HG02763 (cell line): ENCODE results near the gene RHBDL1.
A peak's percentile ranks its signal among the peaks of the same experiment; 100 is the strongest.

ENCODE experiments used
- ATAC-seq: cut with Tn5 transposase; IDR thresholded peaks from one replicate; pipeline ENCODE4 v1.9.1; 2021; ENCODE audit warnings: mild to moderate bottlenecking, moderate library complexity; ENCODE audit not compliant: unreplicated experiment

Gene RHBDL1

DNA sequence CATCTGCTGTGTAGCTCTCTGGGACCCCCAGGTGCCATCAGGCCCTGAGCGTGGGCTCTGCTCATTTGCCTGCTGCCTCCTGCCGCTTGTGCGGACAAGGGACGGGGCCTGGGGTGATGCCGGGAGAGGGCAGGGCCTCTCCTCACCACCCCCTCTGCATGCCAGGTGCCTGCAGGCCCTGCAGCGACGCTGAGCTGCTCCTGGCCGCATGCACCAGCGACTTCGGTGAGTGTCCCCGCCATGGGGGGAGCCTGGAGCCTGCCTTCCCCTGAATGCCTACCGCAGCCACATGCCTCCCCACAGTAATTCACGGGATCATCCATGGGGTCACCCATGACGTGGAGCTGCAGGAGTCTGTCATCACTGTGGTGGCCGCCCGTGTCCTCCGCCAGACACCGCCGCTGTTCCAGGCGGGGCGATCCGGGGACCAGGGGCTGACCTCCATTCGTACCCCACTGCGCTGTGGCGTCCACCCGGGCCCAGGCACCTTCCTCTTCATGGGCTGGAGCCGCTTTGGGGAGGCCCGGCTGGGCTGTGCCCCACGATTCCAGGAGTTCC is 41.4 kb downstream of the RHBDL1 start:
- ATAC-seq = no peak

DNA sequence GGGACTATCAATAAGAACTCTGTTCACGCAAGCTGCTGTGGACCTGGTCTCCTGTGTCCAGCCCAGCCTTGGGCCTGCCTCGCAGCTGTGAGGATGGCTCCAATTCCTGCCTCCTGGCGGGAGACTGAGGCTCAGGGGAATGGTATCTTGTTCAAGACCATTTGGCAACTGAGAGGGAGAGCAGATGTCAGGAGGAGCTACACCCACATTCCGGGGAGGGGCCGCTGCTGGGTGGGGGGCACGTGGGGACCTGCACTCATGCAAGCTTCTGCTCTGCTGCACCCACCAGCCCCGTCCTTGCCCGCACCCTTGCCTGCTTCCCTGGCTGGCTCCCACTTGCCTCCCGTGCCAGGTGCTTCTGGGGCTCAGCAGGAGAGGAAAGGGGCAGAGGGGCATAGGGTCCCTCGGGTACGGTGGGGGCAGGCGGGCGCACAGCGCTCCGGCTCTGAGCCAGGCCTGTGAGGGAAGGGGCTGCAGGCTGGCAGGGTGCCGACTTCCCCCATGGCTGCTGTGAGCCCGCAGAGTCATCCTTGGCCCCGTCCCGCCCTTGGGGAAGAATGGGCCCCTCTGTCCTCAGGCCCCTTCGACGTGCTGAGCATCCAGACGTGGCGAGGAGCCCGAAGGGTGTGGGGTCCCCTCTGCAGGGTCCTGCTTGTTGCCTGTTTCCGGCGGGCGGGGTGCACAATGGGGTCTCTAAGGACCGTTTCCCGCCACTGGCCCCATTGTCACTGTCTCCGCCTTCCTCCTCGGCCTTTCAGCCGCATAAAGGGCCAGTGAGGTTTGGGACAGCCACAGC is 42.2 kb downstream of the RHBDL1 start:
- ATAC-seq = no peak

DNA sequence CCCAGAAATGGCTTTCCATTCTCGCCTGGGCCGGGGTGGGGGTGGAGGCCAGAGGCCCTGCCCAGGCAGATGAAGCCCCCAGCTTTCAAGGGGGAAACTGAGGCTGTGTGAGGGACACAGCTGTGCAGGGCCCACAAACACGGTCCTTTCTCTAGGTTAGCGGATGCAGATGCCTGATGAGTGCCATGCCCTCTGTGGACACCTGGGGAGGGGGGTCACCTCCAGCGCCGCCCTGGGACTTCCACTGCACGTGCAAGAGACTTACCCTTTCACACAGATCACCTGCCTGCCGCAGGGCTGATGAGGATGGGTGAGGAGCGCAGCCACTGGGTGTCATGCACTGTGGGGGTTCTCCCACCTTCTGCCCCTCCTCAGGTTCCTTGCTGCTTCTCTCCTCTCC is 42.9 kb downstream of the RHBDL1 start:
- ATAC-seq = no peak

DNA sequence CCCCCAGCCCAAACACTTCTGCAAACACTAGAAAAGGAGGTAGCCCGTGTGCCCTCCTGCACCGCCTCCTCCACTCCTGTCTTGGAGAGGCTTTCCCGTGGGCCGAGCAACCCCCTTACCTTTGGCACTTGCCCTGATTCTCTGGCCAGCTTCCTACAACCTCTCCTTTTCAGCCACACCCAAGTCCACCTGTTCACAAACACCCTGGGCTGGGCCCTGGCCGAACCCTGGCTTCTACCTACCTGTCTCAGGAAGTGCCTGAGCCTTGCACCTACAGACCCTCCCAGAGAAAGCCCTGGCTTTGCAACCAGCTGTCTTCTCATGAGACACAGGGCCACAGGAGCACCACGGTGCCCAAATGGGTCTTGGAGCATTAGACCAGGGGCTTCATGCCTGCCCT is 43.5 kb downstream of the RHBDL1 start:
- no peak for ATAC-seq

DNA sequence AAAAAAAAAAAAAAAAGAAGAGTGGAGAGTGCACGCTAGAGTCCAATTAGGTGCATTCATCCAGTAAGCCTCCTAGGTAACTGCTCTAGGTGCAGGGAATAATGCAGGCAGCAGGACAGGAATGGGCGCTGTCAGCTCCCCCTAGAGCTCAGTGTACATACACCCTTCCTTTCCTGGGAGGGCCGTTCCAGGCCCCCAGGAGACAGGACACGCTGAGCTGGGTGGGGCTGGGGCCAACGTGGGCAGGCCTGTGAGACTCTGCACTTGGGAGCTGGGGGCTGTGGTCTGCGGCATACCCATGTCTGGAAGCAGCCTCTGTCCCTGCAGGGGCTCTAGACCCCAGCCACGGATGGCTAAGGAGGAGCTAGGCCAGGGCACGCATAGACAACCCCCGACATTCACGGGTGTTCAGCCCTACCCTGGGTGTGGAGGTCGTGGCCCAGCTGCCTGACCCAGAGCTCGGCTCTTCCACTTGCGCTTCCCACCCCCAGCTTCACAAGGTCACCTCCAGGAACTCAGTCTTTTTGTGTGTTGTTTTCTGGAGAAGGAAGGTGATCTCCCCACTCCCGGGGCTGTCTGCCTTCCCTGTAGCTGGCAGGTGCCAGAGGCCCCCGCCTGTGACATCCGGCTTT is 44.5 kb downstream of the RHBDL1 start:
- no peak for ATAC-seq

DNA sequence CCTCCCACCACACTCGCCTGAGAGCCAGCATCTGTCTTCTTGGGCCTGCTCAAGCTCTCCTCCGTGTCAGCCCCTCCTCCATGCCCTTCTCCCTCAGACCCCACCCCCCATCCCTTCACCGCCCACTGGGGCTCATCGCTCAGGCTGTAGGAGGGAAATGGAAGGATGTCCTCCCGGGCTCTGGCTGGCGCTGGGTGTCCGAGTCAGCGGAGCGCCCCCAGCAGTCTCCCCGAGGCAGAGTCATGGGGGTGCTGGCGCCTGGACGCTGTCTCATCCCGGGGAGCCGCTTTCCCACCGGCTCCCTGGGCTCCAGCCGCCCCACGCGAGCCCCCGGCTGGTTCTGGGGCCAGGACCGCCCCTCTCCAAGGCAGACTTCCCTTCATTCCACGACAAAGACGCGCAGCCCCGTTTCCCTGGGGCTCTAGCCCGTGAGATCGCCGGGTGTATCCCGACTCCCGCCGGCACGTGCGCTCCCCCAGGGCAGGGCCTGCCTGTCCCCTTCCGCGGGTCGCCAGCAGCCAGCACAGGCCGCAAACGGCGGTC is 45.0 kb downstream of the RHBDL1 start:
- ATAC-seq = peak; percentile 17

DNA sequence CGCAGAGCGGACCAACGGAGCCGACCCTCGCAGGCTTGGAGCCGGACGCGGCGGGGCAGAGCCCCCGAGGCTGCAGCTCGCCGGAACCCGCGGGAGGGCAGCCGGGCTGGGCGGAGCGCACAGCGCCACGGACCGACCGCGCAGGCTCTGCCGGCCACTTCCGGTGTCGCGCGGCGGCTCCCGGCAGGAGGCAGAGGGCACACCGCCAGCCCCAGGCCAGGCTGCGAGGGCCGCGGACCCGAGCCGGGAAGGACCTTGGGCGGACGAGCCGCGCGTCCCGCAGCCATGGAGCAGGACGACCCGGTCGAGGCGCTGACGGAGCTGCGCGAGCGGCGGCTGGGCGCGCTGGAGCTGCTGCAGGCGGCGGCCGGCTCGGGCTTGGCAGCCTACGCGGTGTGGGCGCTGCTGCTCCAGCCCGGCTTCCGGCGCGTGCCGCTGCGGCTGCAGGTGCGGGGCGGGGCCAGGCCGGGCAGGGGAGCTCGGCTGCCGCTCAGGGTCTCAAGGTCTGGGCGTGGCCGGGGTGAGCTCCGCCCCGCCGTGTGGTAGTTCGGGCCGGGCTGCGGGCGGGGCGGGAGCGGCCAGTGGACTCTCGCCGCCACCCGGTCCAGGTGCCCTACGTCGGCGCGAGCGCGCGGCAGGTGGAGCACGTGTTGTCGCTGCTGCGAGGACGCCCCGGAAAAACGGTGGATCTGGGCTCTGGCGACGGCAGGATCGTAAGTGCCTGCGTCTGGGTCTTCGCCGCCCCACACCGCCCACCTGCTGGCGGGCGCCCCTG is 45.7 kb downstream of the RHBDL1 start, which contains the start of gene ANTKMT:
Gene ANTKMT, plus strand, starts transcription at position 157 of the 775 bp plus-strand sequence. Its CDS starts 129 bp downstream, at position 286.
- peak; percentile 63 for ATAC-seq

DNA sequence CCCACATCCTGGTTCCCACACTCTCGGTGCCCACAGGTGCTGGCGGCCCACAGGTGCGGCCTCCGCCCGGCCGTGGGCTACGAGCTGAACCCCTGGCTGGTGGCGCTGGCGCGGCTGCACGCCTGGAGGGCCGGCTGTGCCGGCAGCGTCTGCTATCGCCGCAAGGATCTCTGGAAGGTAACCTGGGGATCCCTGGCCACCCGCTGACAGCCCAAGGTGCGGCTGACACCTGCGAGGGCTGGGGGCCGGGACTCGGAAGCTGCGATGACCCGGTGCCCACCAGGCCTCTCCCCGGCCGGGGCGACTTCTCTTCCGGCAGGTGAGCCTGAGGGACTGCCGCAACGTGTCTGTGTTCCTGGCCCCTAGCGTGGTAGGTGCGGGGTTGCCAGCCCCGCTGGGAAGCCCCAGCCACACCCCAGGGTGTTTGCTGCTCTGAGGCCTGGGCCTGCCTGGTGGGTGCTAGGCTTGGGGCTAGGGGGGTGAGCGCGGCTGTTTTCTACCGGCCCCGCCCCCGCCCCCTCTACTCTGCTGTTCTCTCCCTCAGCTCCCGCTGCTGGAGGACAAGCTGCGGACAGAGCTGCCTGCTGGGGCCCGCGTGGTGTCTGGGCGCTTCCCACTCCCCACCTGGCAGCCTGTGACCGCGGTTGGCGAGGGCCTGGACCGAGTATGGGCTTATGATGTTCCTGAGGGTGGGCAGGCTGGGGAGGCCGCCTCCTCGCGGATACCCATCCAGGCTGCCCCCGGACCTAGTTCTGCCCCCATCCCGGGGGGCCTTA is 46.5 kb downstream of the RHBDL1 start:
- no peak for ATAC-seq

DNA sequence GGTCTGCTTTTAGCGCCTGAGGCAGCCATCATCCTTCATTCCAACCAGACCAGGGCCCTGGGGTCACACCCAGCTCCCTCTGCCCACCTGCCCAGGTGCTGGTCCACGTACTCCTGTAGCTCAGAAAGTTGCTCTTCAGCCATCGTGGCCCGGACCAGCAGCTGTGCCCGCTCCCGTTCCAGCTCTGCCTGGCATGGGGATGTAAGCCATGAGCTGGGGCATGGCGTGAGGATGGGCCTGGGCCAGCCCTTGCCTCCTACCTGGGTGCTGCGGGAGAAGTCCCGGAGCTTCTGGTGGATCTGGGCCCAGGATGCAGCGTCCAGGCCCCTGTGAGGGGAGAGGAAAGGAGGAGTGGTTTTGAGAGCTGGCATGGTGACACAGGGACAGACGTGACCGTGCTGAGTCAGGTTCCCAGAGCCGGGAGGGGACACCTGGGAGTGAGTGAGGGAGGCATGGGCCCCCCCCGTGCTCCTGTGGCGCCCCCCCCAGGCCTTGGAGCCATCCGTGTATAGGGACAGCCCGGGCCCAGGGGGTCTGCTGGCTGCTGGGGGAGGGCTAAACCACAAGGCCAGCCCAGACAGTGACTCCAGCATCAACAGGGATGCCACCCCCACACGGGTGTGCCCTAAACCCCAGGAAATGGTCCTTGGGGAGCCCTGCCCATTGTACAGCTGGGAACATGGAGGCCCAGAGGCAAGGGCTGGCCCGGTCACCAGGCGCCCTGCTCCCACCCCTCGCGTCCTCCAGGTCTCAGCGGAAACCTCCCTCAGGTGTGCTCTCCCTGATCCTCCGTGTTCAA is 47.6 kb downstream of the RHBDL1 start:
- no peak for ATAC-seq

DNA sequence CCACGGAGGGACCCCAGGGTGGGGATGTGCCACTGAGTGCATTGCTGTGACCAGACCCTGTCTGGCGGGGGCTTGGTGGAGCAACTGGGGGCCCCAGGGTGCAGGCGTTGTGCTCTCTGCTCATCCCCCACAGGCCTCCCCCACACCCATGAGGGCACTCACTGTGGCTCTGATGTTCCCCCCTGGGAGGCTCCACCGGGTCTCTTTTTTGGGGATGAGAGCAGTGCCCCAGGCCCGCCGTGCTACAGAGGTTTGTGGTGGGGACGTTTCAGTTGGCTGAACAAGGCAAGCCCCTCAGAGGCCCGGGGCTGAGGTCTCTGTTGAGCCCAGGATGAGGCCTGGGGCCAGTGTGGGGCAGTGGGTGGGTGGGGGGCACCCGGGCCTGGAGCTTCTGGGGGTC is 48.2 kb downstream of the RHBDL1 start:
- ATAC-seq = no peak

DNA sequence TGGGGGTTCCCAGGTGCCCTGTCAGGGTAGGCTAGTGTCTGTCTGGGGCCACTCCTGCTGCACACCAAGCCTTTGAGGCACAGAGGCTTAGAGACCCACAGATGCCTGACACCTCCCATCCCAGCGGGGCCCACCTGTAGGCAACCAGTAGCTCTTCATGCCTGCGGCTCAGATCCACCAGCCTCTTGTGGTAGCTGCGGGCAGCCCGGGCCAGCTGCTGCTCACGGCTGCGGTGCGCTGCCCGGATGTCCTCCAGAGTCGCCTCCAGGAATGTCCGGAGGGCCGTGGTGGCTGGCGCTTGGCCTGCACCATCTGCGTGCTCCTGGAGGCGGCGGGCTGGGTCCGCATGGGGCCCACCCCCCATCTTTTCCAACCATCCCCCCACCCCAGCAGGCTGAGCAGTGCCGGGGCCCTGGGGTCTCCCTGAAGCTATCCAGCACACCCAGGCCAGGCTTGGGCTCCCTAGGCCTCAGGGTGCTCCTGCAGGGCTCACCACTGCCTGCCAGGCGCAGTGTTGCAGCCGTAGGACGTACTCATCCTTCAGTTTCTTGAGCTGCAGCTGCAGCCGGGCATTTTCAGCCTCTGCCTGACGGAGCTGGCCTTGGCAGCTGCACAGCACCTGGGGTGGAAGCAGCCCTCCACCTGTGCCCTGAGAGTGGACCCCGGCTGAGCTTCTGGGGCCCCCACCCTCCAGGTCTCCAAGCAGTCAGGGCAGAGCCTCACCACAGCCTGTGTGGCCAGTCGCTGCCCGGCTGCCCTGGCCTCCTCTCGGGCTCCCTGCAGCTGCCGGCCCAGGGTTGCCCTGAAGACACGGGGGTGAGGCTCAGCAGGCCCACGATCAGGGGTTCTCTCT is 48.9 kb downstream of the RHBDL1 start:
- no peak for ATAC-seq

DNA sequence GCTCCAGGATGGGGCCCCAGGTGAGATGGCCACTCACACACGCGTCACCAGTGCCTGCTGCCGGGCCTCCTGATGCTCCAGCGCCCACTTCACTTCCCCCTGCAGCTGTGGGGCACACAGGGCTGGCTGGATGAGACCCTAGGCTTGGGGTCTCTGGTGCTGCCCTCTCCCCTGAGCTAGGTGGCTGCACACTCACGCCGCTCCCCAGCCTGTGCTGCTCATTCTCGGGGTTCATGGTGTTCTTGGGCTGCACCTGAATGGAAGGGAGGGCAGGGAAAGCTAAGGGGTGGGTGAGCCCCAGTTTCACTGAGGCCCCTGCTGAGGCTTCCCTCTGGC is 49.5 kb downstream of the RHBDL1 start:
- no peak for ATAC-seq

DNA sequence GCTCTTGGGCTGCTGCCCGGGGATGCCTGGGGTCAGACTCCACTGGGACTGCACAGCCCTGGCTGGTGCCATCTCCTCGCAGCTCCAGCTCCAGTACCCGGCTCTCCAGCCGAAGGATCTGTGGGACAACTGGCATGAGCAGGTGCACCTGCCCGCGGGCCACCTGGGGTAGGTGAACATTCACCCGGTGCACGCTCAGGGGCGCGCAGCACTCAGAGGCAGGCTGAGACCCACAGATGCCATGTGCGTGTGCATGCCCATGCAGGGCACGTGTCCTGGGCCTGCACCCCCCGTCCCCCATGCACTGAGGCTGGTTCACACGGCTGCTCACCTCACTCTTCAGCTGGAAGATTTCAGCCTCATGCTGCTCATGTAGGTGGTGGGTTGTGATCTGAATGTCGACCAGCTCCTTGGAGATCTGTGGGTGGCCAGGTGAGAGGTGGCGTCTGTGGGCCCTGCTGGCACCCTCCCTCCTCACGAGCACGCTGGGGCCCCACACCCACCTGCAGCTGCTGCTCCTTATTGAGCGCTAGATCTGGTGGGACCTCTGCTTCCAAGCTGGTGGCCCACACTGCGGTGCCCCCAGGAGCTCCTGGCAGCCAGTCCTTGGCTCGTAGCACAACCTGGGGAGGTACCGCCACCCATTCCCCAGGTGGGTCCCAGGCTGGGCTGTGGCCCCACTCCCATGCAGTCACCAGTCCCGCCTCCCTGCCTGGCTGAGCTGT is 50.2 kb downstream of the RHBDL1 start:
- no peak for ATAC-seq

DNA sequence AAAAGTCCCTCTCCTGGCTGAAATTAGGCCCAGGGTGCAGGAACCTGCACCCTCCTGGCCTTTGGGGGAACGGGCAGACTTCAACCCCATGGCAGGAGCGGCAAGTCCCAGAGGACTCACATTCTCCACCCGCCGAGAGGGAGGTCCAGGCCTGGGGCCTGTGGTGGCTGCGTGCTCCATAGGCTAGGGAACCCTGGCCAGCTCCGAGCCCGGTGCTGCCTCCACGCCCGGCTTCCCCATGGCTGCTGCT is 50.6 kb downstream of the RHBDL1 start:
- no peak for ATAC-seq

DNA sequence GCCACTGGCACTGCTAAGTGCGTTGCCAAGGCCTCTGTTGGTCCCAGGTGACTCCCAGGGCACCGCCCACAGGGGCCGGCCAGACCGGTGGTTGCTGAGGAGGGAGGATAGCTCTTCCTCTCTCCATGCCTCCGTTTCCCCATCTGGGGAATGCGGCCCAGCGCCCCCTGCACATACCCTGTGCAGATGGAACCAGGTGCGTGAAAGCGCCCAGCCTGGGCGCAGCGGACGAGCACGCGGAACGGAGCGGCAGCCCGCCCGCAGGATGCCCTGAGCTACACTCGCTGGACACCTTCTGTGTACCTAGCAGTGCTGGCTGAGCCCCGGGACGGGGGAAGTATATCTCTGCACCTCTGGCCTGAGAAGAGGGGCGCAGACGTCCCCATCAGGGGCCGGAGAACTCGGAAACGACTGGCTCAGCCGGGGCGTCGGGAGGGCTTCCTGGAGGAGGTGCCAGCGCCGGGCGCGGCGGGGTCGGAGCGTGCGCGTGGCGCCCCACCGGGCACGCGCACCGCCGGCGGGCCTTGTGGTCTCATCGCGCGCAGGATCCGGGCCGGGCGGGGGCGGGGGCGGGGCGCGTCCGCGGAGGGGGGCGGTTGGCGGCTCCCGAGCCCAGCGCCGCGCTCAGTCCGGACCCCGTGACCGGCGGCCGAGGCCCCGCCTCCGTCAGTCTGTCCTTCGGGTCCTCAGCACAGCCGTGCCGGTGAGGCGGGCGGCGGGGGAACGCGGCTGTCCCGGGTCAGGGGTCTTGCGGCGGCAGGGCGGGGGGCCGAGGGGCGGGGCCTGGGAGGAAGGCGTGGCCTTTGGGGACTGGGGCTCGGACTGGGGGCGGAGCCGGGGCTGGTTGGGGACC is 51.2 kb downstream of the RHBDL1 start, which contains the start of the genes CCDC78 and HAGHL:
Gene CCDC78, minus strand, starts transcription at position 6 of the 853 bp plus-strand sequence. CDS start 76 bp downstream, outside the sequence.
Gene HAGHL, plus strand, starts transcription at position 669 of the 853 bp plus-strand sequence. CDS start 404 bp downstream, outside the sequence.
- ATAC-seq = no peak

DNA sequence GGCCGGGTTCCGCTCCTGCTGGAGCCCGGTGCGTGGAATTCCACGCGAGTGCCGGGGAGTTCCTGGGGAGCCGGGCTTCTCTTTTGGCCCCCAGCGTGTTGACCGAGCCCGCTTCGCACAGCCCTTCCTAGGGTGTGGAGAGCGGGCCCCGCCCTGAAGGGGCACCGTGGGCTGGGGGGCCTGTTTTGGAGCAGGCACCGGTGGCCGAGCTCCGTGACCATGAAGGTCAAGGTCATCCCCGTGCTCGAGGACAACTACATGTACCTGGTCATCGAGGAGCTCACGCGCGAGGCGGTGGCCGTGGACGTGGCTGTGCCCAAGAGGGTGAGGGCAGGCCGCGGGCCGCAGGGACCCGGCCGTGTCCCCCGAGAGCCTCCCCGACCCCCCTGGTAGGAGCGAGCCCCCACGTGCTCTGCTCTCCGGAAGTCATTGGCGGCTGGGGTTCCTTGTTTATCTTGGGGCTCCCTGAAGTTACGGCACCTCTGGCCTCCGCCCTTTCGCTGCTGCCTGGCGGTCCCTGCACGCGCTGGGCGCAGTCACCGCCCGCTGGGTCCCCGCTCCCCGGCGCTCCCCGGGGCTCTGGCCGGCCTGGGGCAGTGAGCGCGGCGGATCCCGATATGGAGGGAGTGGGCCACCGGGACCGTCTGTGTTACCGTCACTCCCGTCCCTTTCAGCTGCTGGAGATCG is 52.0 kb downstream of the RHBDL1 start:
- no peak for ATAC-seq
